Prostate gland (tissue), 2 donors: ENCODE results near the gene PCSK6. TPM values are rescaled to one million over a fixed set of nuclear protein-coding genes. Genes with fewer than 3 reads are reported as not detected.
A peak's percentile ranks its signal among the peaks of the same experiment; 100 is the strongest.

Source experiments
- DNase-seq: peaks from one replicate; pipeline ENCODE4 v3.0.0-alpha.2; 2019; ENCODE audit warnings: low spot score
- H3K27ac ChIP-seq, 2 donors: fragments of 200-600 bp; sonication (generic); 2 replicates each; pipeline ENCODE4 v1.5.1; 2017 to 2019
- H3K27me3 ChIP-seq: fragments of 200-600 bp; sonication (generic); replicated peaks from 2 replicates; pipeline ENCODE4 v1.5.1; 2019; ENCODE audit not compliant: insufficient read depth
- H3K36me3 ChIP-seq, 2 donors: fragments of 200-600 bp; sonication (generic); 1 replicate in 1 of 2; 2 replicates in 1 of 2; pipeline versions ENCODE4 v1.5.1 to v1.8.1; 2017 to 2019
- H3K4me1 ChIP-seq: fragments of 200-600 bp; sonication (generic); replicated peaks from 2 replicates; pipeline ENCODE4 v1.5.1; 2019
- H3K4me3 ChIP-seq, 2 donors: fragments of 200-600 bp; sonication (generic); 2 replicates each; pipeline ENCODE4 v1.5.1; 2017 to 2019
- H3K9me3 ChIP-seq: fragments of 200-600 bp; sonication (generic); 2 replicates; pipeline ENCODE4 v1.5.1; 2017
- POLR2A ChIP-seq: fragments of 450-650 bp; IDR thresholded peaks from one replicate; pipeline ENCODE4 v1.6.1; 2016; ENCODE audit warnings: antibody characterized with exemption, mild to moderate bottlenecking
- POLR2AphosphoS5 ChIP-seq: sonication (generic); formaldehyde crosslinking; IDR thresholded peaks from one replicate; pipeline ENCODE4 v1.6.1; 2017; ENCODE audit warnings: antibody characterized with exemption
- WGBS: methylation state at CpG from one replicate; pipeline ENCODE4 v1.1.5; 2018; 5-methylcytosine and 5-hydroxymethylcytosine counted together
- intact Hi-C: fragments of 100-400 bp; cut with DNase I; formaldehyde crosslinking; loops from one replicate; pipeline ENCODE4 v1.14.2; 2022
- total RNA-seq, 2 donors: library from RNA; depleted of rRNA; stranded (reverse); fragments of >200 nt; gene quantifications; one replicate each; pipeline ENCODE4 v1.1.0, GENCODE V29; 2016
- TF ChIP-seq, protein P1 (sequence below), 4 experiments: fragments of 200-600 bp in 2 of 4; fragments of 450-650 bp in 2 of 4; sonication (generic) in 2 of 4; IDR thresholded peaks; 1 replicate in 3 of 4; 2 replicates in 1 of 4; pipeline ENCODE4 v1.5.1; 2016 to 2019; ENCODE audit warnings: antibody characterized with exemption in 4 of 4, mild to moderate bottlenecking in 2 of 4, moderate library complexity in 2 of 4

Gene PCSK6
- total RNA-seq, 2 donors from 2014 or later, result 4.4 to 84.1 TPM

DNA sequence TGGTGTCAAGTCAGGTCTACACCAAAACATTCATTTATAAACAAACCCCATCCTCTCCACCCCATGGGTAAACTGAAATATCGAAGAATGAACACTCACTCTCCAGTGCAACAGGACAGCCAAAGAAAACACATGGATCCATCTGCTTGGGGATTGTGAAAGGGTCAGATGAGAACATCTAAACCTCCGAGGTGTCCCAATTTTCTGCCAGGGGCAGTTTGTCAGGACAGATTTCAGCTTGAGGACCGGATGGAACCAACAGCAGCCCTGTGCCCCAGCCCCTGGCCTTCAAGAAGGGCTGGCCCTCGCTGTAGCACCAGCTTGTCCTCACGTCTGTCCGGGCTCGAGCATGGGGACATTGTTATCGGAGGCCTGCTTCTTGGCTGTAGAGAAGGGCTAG, 45.5 kb downstream of the PCSK6 start:
- no peak for DNase-seq
- Histone ChIP-seq H3K4me1 (peaks cover 10% of the 10 kb centered on the region), H3K27me3 (no peaks in the 10 kb centered on the region), H3K9me3 (no peaks in the 10 kb centered on the region), H3K4me3 (no peak overlapping the region), H3K27ac (no peak overlapping the region), H3K36me3 (no peaks in the 10 kb centered on the region)
- 93% methylated on average over 8 of the region's 8 CpGs for WGBS
- TF ChIP-seq, protein P1, sequence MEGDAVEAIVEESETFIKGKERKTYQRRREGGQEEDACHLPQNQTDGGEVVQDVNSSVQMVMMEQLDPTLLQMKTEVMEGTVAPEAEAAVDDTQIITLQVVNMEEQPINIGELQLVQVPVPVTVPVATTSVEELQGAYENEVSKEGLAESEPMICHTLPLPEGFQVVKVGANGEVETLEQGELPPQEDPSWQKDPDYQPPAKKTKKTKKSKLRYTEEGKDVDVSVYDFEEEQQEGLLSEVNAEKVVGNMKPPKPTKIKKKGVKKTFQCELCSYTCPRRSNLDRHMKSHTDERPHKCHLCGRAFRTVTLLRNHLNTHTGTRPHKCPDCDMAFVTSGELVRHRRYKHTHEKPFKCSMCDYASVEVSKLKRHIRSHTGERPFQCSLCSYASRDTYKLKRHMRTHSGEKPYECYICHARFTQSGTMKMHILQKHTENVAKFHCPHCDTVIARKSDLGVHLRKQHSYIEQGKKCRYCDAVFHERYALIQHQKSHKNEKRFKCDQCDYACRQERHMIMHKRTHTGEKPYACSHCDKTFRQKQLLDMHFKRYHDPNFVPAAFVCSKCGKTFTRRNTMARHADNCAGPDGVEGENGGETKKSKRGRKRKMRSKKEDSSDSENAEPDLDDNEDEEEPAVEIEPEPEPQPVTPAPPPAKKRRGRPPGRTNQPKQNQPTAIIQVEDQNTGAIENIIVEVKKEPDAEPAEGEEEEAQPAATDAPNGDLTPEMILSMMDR (IDR thresholded peaks at IDR 0.05), result no peak
- TF ChIP-seq POLR2AphosphoS5 (no peak), POLR2A (no peak)
- intact Hi-C loops, result no loop called here

DNA sequence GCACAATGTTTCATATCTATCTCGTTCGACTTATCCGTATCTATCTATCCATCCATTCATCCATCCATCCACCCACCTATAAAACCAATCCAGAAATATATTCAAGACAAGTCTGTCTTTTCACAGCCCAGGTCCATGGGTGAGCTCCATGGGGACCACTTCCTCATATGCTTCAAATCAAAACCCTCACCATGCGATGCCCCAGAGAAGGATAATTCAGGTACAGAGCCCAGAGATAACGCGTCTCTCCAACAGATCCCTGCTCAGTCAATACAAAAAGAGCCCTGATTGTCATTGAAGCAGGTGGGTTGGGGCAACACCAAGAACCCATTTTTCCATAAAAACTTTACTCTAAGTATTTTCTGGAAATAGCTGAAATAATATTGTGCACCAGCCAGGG, 47.2 kb downstream of the PCSK6 start:
- intact Hi-C loops, result no loop called here
- Histone ChIP-seq H3K27me3 (no peaks in the 10 kb centered on the region), H3K36me3 (no peaks in the 10 kb centered on the region), H3K4me1 (peaks cover 11% of the 10 kb centered on the region), H3K9me3 (no peaks in the 10 kb centered on the region), H3K27ac (no peak overlapping the region), H3K4me3 (no peak overlapping the region)
- TF ChIP-seq, protein P1 (IDR thresholded peaks at IDR 0.05), result no peak
- TF ChIP-seq POLR2A, result no peak
- no peak for TF ChIP-seq POLR2AphosphoS5
- no peak for DNase-seq
- 96% methylated on average over 6 of the region's 6 CpGs for WGBS

DNA sequence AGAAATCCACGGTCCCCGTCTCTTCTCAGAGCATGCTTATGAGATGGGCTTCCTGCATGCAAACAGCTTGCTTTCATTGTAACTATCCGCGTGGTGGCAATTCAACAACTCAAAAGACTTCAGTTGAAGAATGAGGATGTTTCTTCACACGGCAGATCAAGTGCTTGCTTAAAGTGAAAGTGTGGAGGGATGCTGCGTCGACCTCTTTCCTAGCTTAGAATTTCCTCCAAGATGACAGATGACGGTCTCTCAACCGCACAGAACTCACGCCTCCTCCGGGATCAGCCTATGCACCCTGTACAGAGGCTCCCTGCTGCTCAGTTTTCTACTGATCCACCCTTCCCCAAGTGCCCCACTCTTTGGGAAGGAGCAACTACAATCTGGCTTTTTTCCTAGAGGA, 47.8 kb downstream of the PCSK6 start:
- DNase-seq, result no peak
- TF ChIP-seq POLR2AphosphoS5, result no peak
- no peak for TF ChIP-seq POLR2A
- TF ChIP-seq, protein P1 (IDR thresholded peaks at IDR 0.05), result no peak
- Histone ChIP-seq H3K36me3 (no peaks in the 10 kb centered on the region), H3K27me3 (no peaks in the 10 kb centered on the region), H3K27ac (no peak overlapping the region), H3K4me3 (no peak overlapping the region), H3K4me1 (peaks cover 11% of the 10 kb centered on the region), H3K9me3 (no peaks in the 10 kb centered on the region)
- intact Hi-C loops, result no loop called here
- WGBS, result 82% methylated on average over 11 of the region's 11 CpGs

DNA sequence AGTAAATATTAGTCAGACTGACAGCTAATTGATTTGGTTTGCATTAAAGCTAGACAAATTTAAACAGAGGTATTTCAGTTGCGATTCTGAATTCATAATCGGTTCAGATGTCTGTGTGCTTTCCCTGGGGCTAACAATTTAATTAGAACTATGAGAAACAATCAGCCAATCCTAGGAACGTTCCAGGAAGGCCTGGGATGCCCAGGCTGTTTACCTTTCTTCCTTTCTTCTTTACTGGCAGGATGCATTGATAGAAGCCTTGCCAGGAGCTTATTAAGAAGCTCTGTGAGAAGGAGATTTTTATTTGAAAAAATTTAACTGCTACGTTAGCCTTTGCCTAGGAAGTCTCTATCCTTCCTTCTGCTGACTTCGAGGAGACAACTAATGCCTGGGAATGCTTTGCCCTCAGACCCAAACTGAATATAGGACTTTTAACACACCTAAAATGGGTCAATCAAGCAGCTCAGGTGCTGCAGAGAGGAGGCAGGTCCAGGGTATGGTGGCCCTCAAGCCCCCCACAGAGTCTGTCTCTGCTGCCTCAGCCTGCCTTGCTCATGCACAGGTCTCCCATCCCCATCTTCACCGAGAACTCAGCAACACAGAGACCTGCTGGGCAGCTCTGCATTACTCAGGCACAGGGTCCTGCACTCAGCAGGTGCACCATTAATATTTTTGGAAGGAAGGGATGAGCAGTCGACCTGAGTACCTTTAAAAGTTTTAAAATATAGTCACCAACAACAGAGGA, 48.5 kb downstream of the PCSK6 start:
- intact Hi-C loops, result no loop called here
- Histone ChIP-seq H3K4me1 (peaks cover 11% of the 10 kb centered on the region), H3K9me3 (no peaks in the 10 kb centered on the region), H3K27me3 (no peaks in the 10 kb centered on the region), H3K4me3 (no peak overlapping the region), H3K36me3 (no peaks in the 10 kb centered on the region), H3K27ac (no peak overlapping the region)
- DNase-seq, result peak; percentile 68
- peak; percentile 81 for TF ChIP-seq POLR2AphosphoS5
- TF ChIP-seq POLR2A, result no peak
- TF ChIP-seq, protein P1 (IDR thresholded peaks at IDR 0.05), result no peak
- WGBS, result 38% methylated on average over 7 of the region's 7 CpGs

DNA sequence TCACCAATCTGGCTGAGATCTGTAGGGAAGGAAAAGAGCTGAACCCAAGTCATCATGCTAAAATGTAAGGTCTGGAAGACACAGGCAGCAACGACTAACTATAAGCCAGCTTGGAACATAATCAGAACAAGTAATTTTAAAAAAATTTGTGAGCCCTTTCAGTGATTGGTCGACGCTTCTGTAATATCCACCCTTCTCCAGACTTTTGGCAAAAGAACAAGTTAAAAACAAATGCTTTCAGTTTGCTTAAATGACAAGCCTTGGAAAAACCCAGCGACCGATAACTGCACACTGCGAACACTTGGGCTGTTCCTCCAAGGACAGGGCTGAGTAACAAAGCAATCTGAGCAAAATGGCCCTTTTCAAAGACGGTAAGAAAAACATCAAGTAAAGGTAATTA, 49.6 kb downstream of the PCSK6 start:
- H3K4me3 ChIP-seq, result no peak overlapping the region
- no peak for TF ChIP-seq POLR2AphosphoS5
- no peak for TF ChIP-seq POLR2A
- TF ChIP-seq, protein P1 (IDR thresholded peaks at IDR 0.05), result no peak
- DNase-seq, result no peak

More for the DNA sequence above, 49.6 kb downstream of the PCSK6 start:
- WGBS, result 31% methylated on average over 7 of the region's 7 CpGs
- no peak overlapping the region for H3K27ac ChIP-seq
- no peaks in the 10 kb centered on the region for H3K27me3 ChIP-seq
- peaks cover 11% of the 10 kb centered on the region for H3K4me1 ChIP-seq
- no peaks in the 10 kb centered on the region for H3K36me3 ChIP-seq
- no peaks in the 10 kb centered on the region for H3K9me3 ChIP-seq
- intact Hi-C loops, result no loop called here
